NCI-H226 (cell line): Measurements from ENCODE around the gene SFMBT1.
"Not testable (repeated sequence)": the region's sequence is repeated elsewhere in the genome, so short reads cannot be mapped to it uniquely, and the experiment has no call there.

Experiments
- DNase-seq: peaks from one replicate; pipeline ENCODE4 v3.0.0-alpha.2; 2015

SFMBT1 gene

DNA sequence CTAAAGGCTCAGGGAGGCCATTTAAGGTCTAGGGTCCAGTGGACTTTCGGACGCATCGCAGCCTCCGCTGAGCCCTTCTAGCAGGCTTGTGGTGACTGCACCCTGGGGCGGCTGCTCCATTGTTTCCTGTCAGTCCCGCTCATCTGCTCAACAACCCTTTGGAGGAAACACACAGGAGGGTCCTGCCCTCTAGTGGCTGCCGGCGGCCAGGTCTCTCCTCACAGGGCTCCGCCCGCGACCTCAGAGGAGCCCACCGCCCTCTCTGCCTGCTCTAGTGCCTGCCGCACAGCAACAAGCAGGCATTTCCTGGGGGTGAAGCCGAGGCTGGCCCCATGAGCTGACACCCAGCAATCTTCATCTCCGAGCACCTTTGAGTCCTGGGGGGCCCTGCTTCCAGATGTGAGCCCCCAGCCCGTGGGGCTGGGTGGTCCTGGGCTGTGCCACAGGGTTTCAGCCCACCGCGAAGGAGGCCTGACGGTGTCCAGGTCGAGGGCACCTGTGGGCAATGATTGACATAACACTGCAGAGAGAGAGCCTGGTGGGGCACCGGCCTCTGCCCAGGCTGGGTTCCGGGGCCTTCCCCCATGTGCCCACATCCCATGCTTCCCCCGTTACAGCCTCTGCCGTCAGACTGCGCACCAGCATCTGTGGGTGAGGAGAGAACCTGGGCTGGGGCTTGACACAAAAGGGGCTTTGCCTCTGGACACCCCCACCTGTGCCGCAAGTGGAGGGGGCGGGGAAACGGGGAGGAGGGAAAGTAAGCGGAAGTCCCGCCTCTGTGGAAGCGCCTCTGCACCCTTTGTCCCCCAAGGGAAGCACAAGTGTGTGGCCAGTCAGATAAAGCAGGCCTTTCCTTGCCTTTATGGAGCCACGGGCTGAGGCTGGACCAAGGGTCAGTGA lies 27.0 kb upstream of the SFMBT1 start:
- no peak for DNase-seq

GRCh38 chr3:53071882-53072431 lies 26.1 kb upstream of the SFMBT1 start:
- no peak for DNase-seq

- DNase-seq = no peak
Measured at GRCh38 chr3:53069422-53070068, 23.7 kb upstream of the SFMBT1 start.

DNA sequence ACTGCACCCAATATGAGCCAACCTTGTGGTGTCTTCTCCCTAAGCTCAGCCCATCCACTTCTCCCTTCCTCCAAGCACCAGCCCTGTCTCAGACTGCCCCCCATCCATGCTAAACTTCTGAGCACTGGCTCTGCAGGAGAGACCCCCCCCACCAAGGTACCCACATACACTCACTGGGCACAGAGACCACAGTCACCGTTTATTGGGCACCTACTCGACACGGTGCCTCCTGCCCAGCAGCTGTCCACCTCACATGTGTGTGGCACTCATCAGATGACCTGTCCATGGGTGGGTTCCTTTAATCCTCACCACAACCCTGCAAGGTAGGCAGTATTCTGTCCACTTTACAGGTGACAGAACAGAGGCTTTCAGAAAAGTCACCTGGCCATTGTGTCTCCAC lies 22.3 kb upstream of the SFMBT1 start:
- no peak for DNase-seq

- DNase-seq = no peak
Measured at GRCh38 chr3:53067567-53067966, 21.7 kb upstream of the SFMBT1 start.

DNA sequence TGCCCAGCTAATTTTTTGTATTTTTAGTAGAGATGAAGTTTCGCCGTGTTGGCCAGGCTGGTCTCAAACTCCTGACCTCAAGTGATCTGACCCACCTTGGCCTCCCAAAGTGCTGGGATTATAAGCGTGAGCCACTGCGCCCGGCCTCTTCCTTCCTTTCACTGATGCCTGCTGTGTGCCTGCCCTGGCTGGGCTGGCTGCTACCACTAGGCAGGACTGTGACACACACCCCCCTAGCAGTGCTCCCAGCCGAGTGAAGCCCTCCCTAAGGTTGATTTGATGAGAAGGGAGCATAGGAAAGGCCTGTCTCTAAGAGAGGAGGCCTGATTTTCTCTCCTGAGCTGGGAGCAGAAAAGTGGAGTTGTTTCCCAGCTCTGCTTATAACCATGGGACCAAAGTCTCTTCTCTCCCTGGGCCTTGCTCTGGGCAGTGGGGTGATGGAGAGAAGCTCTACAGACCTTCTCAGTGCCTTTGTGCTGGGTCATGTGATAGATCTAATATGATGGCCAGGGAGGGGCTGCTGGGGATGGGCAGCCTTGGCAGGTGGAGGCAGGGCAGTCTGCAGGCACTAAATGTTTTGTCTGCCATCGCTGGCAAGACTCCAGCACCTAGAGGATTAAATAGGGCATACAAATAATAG lies 20.1 kb upstream of the SFMBT1 start:
- DNase-seq = no peak

- no peak for DNase-seq
Measured at GRCh38 chr3:53062905-53063304, 17.0 kb upstream of the SFMBT1 start.

DNA sequence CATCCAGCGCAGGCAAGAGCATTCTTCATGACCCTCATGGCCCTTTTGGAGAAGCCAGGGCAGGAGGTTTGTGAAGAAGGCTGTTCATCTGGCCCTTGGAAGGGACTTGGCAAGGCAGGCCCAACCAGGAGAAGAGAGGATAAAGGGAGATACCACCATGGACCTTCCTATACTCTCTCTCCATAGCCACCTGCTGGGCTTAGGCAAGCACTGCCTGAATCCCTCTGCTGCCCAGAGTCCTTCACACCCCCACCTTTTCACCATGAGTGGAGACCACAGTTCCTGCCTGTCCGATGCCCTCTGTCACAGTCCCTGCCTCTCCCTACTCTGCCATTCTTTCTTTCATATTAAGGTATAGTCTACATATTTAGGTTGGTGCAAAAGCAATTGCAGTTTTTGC lies 10.6 kb upstream of the SFMBT1 start:
- DNase-seq = peak; percentile 5

- not testable (repeated sequence) for DNase-seq
Measured at GRCh38 chr3:53054233-53054632, 8.4 kb upstream of the SFMBT1 start.

DNA sequence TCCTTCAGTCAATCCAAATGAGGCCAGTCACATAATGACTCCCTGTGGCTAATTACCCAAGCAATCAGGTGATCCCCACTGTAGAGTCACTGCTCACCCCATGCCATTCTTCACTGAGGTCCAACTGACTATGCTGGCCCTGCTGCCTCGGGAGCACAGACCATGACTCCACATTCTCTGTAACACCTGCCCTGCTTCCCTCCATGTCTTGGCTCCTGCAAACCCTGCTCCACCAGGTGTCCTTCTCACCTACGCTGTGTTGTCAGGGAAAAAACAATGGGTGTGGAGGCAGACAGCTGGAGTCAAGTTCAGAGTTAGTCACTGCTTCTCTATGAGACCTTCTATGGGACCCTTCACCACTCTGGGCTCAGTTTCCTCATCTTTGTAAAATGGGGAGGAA lies 6.1 kb upstream of the SFMBT1 start:
- DNase-seq = no peak

DNA sequence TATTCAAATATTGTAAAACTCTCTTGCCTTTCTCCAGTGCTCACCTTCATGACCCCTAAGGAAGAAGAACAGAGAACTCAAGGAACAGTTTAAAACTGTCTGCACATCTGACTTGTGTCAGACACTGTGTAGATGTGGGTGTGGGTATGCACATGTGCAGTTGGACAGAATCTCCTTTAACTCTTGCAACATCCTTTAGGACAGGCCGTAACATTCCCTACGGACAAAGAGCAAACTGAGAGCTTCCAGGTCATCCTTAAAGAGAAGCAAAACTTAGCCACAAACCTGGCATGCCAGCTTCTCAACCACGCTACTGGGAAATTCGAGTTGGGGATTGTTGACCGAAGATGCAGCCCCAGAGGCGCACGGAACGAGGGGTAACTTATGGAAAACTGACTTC lies 4.1 kb upstream of the SFMBT1 start:
- no peak for DNase-seq

- peak; percentile 7 for DNase-seq
Measured at GRCh38 chr3:53046171-53047170, 598 bp upstream of the SFMBT1 start.

DNA sequence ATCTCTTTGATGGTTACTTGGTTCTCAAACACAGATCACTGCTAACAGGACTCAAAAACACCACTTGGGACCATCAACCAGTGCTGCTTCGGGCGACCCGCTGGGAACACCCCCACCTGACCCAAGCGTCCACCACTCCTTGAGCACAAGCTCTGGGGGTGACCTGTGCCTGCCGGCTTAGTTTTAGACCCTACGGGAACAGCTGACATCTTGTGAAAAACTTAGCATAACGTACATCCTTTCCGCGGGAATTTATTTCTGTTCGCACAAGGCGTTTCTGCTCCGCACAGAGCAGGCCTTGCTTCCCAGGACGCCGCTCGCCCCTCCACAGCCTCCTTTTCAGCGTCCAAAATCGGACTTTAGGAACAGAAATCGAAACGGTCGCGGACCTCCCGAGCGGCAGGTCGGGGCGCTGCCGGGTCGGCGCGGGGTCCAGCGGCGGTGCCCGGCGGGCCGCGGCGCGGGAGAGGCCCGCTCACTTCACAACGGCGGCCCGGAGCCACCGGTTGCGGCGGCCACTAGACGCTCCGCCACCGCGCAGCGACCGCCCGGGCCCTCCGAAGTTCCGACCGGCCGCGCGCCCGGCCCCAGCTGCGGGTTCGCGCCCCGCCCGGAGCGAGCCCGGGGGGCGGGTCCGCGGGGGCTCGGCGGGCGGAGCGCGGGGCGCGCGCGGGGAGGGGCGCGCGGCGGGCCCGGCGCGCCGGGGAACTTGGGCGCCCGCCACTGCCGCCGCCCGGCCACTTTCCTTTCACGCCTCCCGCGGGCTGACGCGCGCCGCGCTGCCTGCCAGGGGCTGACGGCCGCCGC lies 959 bp downstream of the SFMBT1 start:
- peak; percentile 22 for DNase-seq

GRCh38 chr3:53044371-53044710 lies 1.5 kb downstream of the SFMBT1 start:
- no peak for DNase-seq

DNA sequence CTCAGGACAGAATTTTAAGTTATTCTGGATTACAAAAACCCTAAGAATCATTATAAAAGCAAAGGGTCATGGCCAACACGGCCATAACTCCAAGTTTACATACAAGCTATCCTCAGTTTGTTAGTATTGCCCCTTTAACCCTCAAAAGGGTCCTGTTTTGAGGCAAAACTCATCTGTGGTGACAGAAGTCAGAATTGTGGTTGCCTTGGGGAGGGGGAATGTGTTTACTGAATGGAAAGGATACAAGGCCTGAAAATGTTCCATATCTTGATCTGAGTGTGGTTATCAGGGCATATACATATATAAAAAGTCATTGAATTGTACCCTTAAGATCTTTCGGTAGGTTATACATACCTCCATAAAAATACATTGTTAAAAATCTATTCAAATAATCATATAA lies 2.1 kb downstream of the SFMBT1 start:
- no peak for DNase-seq

- no peak for DNase-seq
Measured at GRCh38 chr3:53042651-53043050, 3.2 kb downstream of the SFMBT1 start.

DNA sequence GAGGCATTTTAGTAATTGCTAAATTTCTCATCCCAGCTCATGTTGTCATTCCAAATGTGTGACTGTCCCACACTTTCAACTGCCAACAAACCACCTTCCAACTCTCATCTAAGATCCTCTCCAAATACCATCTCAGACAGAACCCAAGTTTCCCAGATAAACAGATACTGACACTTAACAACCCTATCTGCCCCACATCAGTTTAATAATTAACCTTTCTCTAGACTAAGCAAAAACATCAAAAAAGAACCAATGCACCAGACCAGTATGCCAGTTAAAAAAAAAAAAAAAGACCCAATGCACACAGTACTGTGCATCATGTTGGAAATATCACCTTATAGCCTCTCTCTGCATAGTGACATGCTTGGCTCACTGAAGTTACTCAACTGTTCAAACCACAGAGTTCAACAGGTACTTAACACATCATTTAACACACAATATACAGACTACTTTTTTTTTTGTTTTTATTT lies 5.5 kb downstream of the SFMBT1 start:
- DNase-seq = no peak

DNA sequence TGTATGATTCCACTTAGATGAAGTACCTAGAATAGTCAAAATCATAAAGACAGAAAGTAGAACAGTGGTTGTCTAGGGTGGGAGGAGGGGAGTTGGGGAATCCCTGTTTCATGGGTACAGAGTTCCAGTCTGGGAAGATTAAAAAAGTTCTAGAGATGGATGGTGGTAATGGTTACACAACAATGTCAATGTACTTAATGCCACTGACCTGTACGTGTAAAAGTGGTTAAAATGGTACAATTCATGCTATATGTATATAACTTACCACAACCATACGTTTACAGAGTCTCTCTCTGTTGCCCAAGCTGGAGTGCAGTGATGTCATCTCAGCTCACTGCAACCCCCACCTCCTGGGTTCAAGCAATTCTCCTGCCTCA lies 6.5 kb downstream of the SFMBT1 start:
- DNase-seq = no peak

DNA sequence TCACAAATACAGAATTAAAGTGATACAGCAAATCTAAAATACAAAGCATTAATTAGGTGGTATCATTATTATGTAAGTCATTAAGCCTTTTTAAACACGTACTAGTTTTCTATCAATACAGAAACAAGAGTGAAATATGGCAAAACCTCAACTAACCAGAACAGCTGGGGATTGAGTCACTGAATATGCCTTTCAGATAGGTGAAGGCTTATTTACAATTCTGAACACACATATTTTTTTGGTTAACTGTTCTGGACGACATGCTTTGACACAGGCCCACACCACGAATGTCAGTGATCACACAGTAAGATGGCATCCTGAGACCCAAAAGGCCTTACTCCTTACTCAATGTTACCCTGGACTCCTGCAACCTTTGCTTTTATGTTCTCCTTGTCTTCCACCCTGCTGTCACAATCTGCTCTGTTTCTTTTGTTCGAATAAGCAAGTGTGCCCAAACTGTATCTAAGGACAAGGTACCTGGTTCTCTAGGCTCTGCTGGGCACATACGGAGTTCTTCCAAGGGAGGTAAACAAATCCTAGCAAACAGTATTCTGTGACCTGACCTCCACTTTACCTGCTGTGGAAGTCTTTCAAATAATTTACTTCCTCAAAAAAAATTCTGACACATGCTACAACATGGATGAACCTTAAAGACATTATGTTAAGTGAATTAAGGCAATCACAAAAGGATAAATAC lies 7.0 kb downstream of the SFMBT1 start:
- DNase-seq = no peak

- no peak for DNase-seq
Measured at GRCh38 chr3:53035825-53036619, 9.9 kb downstream of the SFMBT1 start.
